ENCODE measurements around the gene CNGB1.

DNA sequence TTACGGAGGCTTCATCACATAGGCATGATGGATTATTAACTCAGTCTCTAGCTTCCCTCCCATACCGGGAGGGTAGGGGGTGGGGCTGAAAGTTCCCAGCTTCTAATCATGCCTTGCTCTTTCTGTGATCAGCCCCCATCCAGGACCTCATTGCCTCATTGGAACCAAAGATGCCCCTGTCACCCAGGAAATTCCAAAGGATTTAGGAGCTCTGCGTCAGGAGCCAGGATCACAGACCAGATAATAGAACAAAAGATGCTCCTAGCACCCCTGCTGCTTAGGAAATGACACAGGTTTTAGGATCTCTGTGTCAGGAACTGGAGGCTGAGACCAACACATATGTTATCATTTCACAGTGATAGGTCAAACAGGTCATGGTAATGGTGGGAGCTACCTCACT, 40.0 kb upstream of the CNGB1 start:
- TF ChIP-seq CTCF (IDR thresholded peaks at IDR 0.05) (no peak), SP1 (CRISPR knock-in tag; conservative IDR thresholded peaks at IDR 0.05) (no peak), ETV6 (CRISPR knock-in tag; IDR thresholded peaks at IDR 0.05) (no peak), SMAD3 (CRISPR knock-in tag; IDR thresholded peaks at IDR 0.05; ENCODE audit: borderline replicate concordance) (no peak), GABPB1 (CRISPR knock-in tag; IDR thresholded peaks at IDR 0.05) (no peak), E2F1 (CRISPR knock-in tag; IDR thresholded peaks at IDR 0.05) (no peak), CREB1 (CRISPR knock-in tag; IDR thresholded peaks at IDR 0.05) (no peak), TEAD4 (CRISPR knock-in tag; IDR thresholded peaks at IDR 0.05) (no peak), MAX (CRISPR knock-in tag; IDR thresholded peaks at IDR 0.05) (no peak)
- TF ChIP-seq, protein P1, sequence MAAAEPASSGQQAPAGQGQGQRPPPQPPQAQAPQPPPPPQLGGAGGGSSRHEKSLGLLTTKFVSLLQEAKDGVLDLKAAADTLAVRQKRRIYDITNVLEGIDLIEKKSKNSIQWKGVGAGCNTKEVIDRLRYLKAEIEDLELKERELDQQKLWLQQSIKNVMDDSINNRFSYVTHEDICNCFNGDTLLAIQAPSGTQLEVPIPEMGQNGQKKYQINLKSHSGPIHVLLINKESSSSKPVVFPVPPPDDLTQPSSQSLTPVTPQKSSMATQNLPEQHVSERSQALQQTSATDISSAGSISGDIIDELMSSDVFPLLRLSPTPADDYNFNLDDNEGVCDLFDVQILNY (CRISPR knock-in tag; IDR thresholded peaks at IDR 0.05): no peak
- TF ChIP-seq, protein P2, sequence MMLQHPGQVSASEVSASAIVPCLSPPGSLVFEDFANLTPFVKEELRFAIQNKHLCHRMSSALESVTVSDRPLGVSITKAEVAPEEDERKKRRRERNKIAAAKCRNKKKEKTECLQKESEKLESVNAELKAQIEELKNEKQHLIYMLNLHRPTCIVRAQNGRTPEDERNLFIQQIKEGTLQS (CRISPR knock-in tag; conservative IDR thresholded peaks at IDR 0.05): no peak

Data from WTC11 (cell line).